ENCODE data around the gene PACC1.
"Not testable (repeated sequence)": the region's sequence is repeated elsewhere in the genome, so short reads cannot be mapped to it uniquely, and the experiment has no call there.

Gene PACC1

GRCh38 chr1:212326541-212326940 lies 88.1 kb downstream of the PACC1 start:
- no peak for DNase-seq

DNA sequence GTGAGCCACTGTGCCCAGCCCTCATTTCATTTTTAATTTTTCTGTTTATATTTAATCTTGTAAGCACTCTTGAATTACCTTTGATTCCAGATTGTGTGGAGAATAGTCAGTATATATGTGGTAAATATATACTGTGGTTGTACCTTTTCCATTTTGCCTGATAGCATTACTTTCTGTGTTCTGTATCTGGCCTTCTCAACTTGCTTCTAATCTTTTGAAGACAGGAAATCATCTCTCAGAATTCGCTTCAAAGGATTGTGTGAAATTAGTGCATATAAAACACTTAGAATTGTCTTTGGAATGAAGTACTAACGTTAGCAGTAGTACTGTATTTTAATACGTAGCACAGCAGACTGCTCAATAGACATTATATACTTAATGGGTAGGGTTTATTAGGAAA lies 91.6 kb downstream of the PACC1 start:
- no peak for DNase-seq

- not testable (repeated sequence) for DNase-seq
These were observed 93.7 kb downstream of the PACC1 start for GRCh38 chr1:212321031-212321430.

DNA sequence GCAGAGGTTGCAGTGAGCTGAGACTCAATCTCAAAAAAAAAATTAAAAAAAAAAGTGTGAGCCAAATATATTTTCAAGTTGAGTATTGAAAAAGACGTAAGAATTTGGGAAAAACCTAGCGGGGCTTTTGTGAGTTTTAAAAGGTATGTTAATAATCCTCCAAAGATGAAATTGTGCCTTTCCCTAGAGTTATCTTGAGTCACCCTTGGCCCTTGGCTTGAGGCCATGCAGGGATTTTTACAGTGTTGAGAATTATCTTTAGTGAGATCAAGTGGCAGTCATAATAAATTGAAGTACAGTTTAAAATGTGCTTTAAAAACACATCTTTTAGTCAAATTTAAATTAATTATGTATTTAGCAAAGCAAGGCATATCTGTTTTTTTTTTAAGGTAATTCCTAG lies 96.8 kb downstream of the PACC1 start:
- no peak for DNase-seq

GRCh38 chr1:212315907-212316306 lies 98.8 kb downstream of the PACC1 start:
- DNase-seq = no peak

DNA sequence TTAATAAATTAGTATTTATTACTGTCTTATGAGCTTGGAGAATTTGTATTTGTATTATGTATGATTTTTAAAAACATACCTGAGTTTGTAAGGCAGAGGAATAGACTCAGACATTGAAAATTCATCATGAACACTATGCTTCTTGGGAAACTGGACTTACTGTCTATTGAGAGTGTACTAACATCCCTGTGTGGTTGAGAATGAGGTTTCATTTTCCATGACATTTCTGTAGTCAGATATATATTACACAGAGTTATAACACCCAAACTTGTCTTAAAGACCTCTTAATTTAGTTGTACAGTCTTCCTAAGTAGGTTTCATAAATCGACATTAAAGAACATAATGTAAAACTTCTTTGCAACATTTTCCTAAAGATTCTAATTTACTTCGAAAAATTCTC lies 99.5 kb downstream of the PACC1 start:
- no peak for DNase-seq

Measured in stimulated activated CD4-positive, alpha-beta T cell treated with anti-CD3 and anti-CD28 coated beads, Interleukin-2, amount 100 ng/mL, for 24 hours (primary cell).